Measurements from ENCODE around the gene PCDH1.

The PCDH1 gene

DNA sequence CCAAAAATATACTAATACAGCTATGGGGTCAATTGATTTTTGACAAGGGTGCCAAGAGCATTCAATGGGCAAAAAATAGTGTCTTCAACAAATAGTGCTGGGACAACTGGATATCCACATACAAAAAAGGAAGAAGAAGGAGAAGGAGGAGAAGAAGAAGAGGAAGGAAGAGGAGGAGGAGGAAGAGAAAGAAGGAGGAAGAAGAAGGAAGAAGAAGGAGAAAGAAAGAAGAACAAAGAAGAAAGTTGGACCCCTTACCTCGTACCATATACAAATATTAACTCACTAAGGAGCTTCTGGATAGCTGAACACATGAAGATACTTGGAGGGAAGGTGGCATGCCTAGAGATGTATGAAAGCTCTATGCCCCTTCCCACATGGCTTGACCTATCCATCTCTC lies 28.3 kb upstream of the PCDH1 start:
- H3K4me1 ChIP-seq (ENCODE audit: low read length) = no peaks in the 10 kb centered on the region
- no peaks in the 10 kb centered on the region for H3K27me3 ChIP-seq (ENCODE audit: low read depth, low read length)
- H3K4me3 ChIP-seq (ENCODE audit: low read length) = no peak overlapping the region
- TF ChIP-seq, protein P1, sequence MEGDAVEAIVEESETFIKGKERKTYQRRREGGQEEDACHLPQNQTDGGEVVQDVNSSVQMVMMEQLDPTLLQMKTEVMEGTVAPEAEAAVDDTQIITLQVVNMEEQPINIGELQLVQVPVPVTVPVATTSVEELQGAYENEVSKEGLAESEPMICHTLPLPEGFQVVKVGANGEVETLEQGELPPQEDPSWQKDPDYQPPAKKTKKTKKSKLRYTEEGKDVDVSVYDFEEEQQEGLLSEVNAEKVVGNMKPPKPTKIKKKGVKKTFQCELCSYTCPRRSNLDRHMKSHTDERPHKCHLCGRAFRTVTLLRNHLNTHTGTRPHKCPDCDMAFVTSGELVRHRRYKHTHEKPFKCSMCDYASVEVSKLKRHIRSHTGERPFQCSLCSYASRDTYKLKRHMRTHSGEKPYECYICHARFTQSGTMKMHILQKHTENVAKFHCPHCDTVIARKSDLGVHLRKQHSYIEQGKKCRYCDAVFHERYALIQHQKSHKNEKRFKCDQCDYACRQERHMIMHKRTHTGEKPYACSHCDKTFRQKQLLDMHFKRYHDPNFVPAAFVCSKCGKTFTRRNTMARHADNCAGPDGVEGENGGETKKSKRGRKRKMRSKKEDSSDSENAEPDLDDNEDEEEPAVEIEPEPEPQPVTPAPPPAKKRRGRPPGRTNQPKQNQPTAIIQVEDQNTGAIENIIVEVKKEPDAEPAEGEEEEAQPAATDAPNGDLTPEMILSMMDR (IDR thresholded peaks at IDR 0.05; ENCODE audit: low read depth, low read length) = no peak
- TF ChIP-seq EZH2phosphoT487 (IDR thresholded peaks at IDR 0.05; ENCODE audit: low read depth) = no peak
- H3K9me3 ChIP-seq (ENCODE audit: insufficient read depth, low read length) = no peaks in the 10 kb centered on the region
- H3K4me2 ChIP-seq (ENCODE audit: low read length) = no peak overlapping the region
- no peaks in the 10 kb centered on the region for H3K36me3 ChIP-seq (replicated peaks; ENCODE audit: low read depth, low read length)
- H3K27ac ChIP-seq (ENCODE audit: low read length) = no peak overlapping the region
- H3K9ac ChIP-seq (ENCODE audit: low read length) = no peak overlapping the region
- no peak overlapping the region for H2AFZ ChIP-seq (ENCODE audit: low read depth, low read length)
- no peaks in the 10 kb centered on the region for H3K79me2 ChIP-seq (ENCODE audit: low read length)
- H4K20me1 ChIP-seq (ENCODE audit: insufficient read depth, low read length) = no peaks in the 10 kb centered on the region

DNA sequence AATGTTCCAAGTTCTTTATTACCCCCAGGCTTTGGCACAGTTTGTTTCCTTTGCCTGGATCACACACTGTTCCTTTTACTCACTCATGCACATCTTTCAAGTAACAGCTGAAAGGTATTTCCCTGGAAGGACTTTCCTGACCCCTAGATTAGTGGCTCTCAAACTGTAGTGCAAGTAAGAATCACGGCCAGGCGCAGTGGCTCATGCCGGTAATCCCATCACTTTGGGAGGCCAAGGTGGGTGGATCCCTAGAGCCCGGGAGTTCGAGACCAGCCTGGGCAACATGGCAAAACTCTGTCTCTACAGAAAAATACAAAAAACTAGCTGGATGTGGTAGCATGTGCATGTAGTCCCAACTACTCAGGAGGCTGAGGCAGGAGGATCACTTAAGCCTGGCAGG lies 26.3 kb upstream of the PCDH1 start:
- Histone ChIP-seq H3K9me3 (ENCODE audit: insufficient read depth, low read length) (no peaks in the 10 kb centered on the region), H2AFZ (ENCODE audit: low read depth, low read length) (no peak overlapping the region), H3K9ac (ENCODE audit: low read length) (no peak overlapping the region), H3K27me3 (ENCODE audit: low read depth, low read length) (no peaks in the 10 kb centered on the region), H4K20me1 (ENCODE audit: insufficient read depth, low read length) (no peaks in the 10 kb centered on the region), H3K36me3 (replicated peaks; ENCODE audit: low read depth, low read length) (no peaks in the 10 kb centered on the region), H3K4me1 (ENCODE audit: low read length) (no peaks in the 10 kb centered on the region), H3K79me2 (ENCODE audit: low read length) (no peaks in the 10 kb centered on the region), H3K4me3 (ENCODE audit: low read length) (no peak overlapping the region), H3K27ac (ENCODE audit: low read length) (no peak overlapping the region), H3K4me2 (ENCODE audit: low read length) (no peak overlapping the region)
- no peak for TF ChIP-seq EZH2phosphoT487 (IDR thresholded peaks at IDR 0.05; ENCODE audit: low read depth)
- TF ChIP-seq, protein P1 (IDR thresholded peaks at IDR 0.05; ENCODE audit: low read depth, low read length) = no peak

DNA sequence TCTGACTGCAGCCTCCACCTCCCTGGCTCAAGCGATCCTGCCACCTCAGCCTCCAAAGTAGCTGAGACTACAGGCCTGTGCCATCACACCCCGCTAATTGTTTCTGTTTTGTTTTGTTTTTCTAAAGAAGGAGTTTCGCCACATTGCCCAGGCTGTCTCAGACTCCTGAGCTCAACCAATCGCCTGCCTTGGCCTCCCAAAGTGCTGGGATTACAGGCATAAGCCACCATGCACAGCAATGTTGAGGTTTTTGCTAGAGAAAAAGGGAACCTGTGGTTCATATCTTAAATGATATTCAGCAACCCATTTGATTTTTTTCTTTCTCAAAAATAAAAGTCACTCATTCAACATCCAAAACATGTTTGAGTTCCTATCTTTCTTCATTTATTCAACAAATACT lies 25.1 kb upstream of the PCDH1 start:
- no peaks in the 10 kb centered on the region for H3K4me1 ChIP-seq (ENCODE audit: low read length)
- H2AFZ ChIP-seq (ENCODE audit: low read depth, low read length) = no peak overlapping the region
- H3K79me2 ChIP-seq (ENCODE audit: low read length) = no peaks in the 10 kb centered on the region
- H3K4me3 ChIP-seq (ENCODE audit: low read length) = no peak overlapping the region
- no peak overlapping the region for H3K4me2 ChIP-seq (ENCODE audit: low read length)
- no peaks in the 10 kb centered on the region for H4K20me1 ChIP-seq (ENCODE audit: insufficient read depth, low read length)
- no peak overlapping the region for H3K9ac ChIP-seq (ENCODE audit: low read length)
- no peaks in the 10 kb centered on the region for H3K36me3 ChIP-seq (replicated peaks; ENCODE audit: low read depth, low read length)
- H3K27ac ChIP-seq (ENCODE audit: low read length) = no peak overlapping the region
- no peaks in the 10 kb centered on the region for H3K27me3 ChIP-seq (ENCODE audit: low read depth, low read length)
- no peak for TF ChIP-seq EZH2phosphoT487 (IDR thresholded peaks at IDR 0.05; ENCODE audit: low read depth)
- TF ChIP-seq, protein P1 (IDR thresholded peaks at IDR 0.05; ENCODE audit: low read depth, low read length) = no peak
- no peaks in the 10 kb centered on the region for H3K9me3 ChIP-seq (ENCODE audit: insufficient read depth, low read length)

DNA sequence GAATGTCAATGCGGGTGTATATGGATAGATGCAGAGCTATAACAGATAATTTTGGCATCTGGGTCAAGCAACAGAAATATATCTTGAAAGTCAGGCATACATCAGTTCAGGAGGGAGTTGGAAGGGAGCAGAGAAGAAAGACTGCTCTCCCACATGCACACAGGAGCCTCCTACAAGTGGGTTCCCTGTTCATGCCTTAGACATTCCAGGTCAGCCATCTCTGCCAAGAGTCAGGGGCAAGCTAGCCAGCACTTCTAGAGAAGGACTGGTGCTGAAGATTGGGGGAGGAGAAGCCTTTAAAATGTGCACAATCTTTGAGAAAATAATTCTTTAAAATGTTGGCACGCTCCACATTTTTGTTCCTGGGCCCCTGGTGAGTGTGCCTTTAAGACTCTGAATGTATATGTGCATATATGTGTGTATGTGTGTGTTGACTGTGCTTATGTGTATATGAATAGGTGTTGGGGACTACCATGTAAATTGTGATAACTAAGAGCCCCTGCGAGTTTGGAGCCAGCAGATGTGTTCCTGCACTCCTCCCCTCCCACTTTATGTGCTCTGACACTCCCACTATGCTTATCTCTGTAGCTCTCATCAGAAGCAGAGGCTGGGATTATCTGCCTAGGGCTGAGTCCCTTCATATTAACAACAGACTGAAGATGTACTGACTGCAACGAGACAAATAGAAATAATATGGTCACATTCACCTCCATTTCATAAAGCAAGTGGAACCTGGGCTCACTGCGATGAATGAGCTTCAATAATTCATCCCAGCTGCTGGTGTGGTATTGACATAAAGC lies 24.0 kb upstream of the PCDH1 start:
- Histone ChIP-seq H3K4me2 (ENCODE audit: low read length) (no peak overlapping the region), H3K9me3 (ENCODE audit: insufficient read depth, low read length) (no peaks in the 10 kb centered on the region), H3K79me2 (ENCODE audit: low read length) (no peaks in the 10 kb centered on the region), H3K36me3 (replicated peaks; ENCODE audit: low read depth, low read length) (no peaks in the 10 kb centered on the region), H3K4me1 (ENCODE audit: low read length) (no peaks in the 10 kb centered on the region), H4K20me1 (ENCODE audit: insufficient read depth, low read length) (no peaks in the 10 kb centered on the region), H3K9ac (ENCODE audit: low read length) (no peak overlapping the region), H3K27me3 (ENCODE audit: low read depth, low read length) (no peaks in the 10 kb centered on the region), H2AFZ (ENCODE audit: low read depth, low read length) (no peak overlapping the region), H3K27ac (ENCODE audit: low read length) (no peak overlapping the region), H3K4me3 (ENCODE audit: low read length) (no peak overlapping the region)
- TF ChIP-seq, protein P1 (IDR thresholded peaks at IDR 0.05; ENCODE audit: low read depth, low read length) = no peak
- TF ChIP-seq EZH2phosphoT487 (IDR thresholded peaks at IDR 0.05; ENCODE audit: low read depth) = no peak

All from OCI-LY3 (cell line).